ENCODE measurements around the gene LARGE1. TPM values are rescaled to one million over a fixed set of nuclear protein-coding genes. Genes with fewer than 3 reads are reported as not detected.

LARGE1 gene
- polyA plus RNA-seq, 3 donors from 2014 or later = 0.04 to 0.29 TPM; not detected in 1

DNA sequence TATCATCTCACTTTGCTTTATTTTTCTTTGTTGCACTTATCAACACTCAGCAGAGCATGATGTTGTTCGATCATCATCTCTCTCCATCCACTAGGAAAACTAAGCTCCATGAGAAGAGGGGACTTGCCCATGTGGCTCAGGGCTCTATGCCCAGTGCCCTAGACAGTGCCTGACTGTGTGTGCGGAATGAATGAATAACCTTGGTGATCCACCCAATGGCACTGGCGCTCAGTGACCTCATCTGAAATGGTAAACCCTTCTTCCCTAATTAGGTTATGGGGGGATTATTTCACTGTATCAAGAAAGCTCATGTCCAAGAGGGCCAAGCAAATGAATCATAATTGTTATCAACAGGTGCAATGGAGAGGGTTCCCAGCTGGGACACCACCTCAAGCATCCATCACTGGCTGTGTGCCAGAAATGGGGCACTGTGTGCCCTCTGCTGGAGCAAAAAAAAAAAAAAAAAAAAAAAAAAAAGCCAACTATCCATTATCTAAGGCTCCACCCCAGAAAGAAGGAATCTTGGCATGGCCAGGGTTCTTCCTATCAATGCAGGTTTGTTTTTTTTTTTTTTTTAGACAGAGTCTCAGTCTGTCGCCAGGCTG is 172.6 kb downstream of the LARGE1 start:
- Mint-ChIP-seq H3K36me3 (peaks cover 3 to 4% (median 3%) of the 10 kb centered on the region in 3 donors), H3K27ac (no peak overlapping the region), H3K9me3 (peaks cover 3 to 14% (median 12%) of the 10 kb centered on the region in 6 donors), H3K27me3 (ENCODE audit: low read depth in 3 of 3) (peaks cover 0 to 2% (median 2%) of the 10 kb centered on the region in 3 donors), H3K4me3 (no peak overlapping the region), H3K4me1 (no peaks in the 10 kb centered on the region)
- no peak for DNase-seq

DNA sequence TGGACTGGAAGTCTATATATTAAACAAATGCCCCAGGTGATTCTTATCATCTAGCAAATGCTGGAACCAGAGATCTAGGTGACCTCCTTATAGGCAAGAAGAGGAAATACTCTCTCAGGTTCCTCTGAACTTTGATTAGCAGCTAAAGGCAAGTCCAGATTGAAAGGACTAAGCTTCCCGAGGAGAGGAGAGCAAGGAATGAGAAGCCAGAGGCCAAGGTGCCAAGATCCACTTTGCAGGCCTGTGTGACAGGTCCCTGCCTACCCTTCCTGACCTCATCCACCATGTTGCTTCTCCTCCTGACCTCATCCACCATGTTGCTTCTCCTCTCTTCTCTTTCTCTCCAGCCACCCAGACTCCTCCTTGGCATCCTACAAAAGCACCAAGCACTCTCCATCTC is 173.2 kb downstream of the LARGE1 start:
- Mint-ChIP-seq H3K27me3 (ENCODE audit: low read depth in 3 of 3) (peaks cover 0 to 2% (median 2%) of the 10 kb centered on the region in 3 donors), H3K27ac (no peak overlapping the region), H3K9me3 (peaks cover 0 to 12% (median 7%) of the 10 kb centered on the region in 6 donors), H3K36me3 (peaks cover 0 to 4% (median 3%) of the 10 kb centered on the region in 3 donors), H3K4me3 (no peak overlapping the region), H3K4me1 (no peaks in the 10 kb centered on the region)
- no peak for DNase-seq

DNA sequence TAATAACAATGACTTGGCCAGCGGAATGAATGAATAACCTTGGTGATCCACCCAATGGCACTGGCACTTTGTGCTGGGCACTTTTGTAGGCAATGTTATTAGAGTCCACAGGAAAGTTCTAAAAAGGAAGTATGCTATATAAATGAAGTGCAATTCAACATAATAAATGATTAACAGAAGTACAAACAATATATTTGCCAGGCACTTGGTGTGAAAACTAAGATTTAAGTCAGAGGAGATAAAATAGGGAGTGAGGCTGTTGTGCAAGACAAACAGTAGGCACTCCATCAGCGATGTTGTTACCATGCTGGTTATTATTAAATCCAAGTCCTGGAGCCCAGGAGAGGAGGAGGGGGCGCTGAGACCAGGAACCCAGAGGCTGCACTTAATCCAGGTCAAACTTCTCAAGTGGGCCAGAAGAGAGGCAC is 173.8 kb downstream of the LARGE1 start:
- no peaks in the 10 kb centered on the region for H3K4me1 Mint-ChIP-seq

DNA sequence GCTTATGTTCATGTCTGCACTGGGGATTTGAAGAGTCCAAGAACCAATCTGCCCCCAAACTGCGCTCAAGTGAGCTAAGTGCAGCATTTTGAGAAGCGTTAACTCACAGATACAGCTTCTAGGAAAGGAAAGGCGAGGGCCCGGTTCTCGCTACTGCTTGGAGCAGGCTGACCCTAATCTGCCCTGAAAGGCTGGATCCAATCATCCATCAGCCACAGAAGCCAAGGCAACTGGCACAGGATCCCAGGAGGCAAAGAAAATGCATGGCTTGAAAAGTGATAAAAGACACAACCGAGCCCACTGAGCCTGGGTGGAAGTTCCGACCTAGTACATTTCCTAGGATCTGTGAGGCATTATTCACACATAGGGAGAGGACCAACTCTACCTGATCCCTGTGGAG is 174.8 kb downstream of the LARGE1 start:
- no peaks in the 10 kb centered on the region for H3K4me1 Mint-ChIP-seq
- H3K36me3 Mint-ChIP-seq = peaks cover 0 to 4% (median 3%) of the 10 kb centered on the region in 3 donors
- H3K4me3 Mint-ChIP-seq = no peak overlapping the region
- H3K27ac Mint-ChIP-seq = no peak overlapping the region
- peaks cover 0 to 14% (median 6%) of the 10 kb centered on the region in 6 donors for H3K9me3 Mint-ChIP-seq
- peaks cover 0 to 2% (median 2%) of the 10 kb centered on the region in 3 donors for H3K27me3 Mint-ChIP-seq (ENCODE audit: low read depth in 3 of 3)
- no peak for DNase-seq

More for the DNA sequence above, 173.8 kb downstream of the LARGE1 start:
- Mint-ChIP-seq H3K36me3 (peaks cover 0 to 4% (median 3%) of the 10 kb centered on the region in 3 donors), H3K9me3 (peaks cover 0 to 12% (median 6%) of the 10 kb centered on the region in 6 donors), H3K4me3 (no peak overlapping the region), H3K27ac (no peak overlapping the region), H3K27me3 (ENCODE audit: low read depth in 3 of 3) (peaks cover 0 to 2% (median 2%) of the 10 kb centered on the region in 3 donors)
- DNase-seq = no peak

DNA sequence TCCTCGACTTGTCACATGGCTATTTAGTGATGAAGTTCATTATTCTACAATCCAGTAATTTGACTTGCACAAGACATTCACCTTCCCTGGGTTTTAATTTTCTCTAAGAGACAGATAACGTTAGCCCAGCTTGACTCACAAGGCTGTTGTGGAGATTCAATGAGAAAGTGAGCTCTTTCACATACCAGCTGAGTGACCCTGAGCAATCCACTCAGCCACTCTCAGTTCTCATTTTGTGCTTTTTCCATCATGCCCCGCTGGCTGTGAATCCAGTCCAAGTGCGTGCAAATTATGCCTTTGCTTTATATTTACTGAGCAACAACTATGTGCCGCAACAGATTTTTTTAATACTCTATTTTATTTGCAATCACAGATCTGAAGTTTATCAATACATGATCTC is 176.5 kb downstream of the LARGE1 start:
- Mint-ChIP-seq H3K4me3 (no peak overlapping the region), H3K4me1 (no peaks in the 10 kb centered on the region), H3K27ac (no peak overlapping the region), H3K36me3 (peaks cover 0 to 3% (median 0%) of the 10 kb centered on the region in 3 donors), H3K27me3 (ENCODE audit: low read depth in 3 of 3) (peaks cover 0 to 3% (median 2%) of the 10 kb centered on the region in 3 donors), H3K9me3 (peaks cover 0 to 10% (median 2%) of the 10 kb centered on the region in 6 donors)
- DNase-seq = no peak

DNA sequence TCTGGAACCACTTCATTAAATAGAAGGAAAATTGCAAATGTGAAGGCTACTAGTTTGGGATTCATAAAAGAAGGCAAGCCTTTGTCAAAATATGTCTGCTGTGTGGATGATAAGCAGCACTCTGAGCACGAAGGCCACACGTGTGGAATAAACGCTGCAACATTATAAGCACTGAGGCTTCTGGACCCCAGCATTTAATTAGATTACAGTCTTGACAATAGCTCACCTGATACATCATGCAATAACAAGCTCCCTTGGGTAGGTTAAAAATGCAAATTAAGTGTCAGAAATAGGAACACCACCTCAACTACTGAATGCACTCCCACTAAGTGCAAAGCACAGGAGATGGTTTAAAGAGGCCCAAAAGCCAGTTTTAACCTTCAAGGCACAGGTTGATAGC is 179.3 kb downstream of the LARGE1 start:
- H3K27me3 Mint-ChIP-seq (ENCODE audit: low read depth in 3 of 3) = peaks cover 0 to 2% (median 1%) of the 10 kb centered on the region in 3 donors
- no peak for DNase-seq
- no peak overlapping the region for H3K27ac Mint-ChIP-seq
- H3K36me3 Mint-ChIP-seq = no peaks in the 10 kb centered on the region
- no peaks in the 10 kb centered on the region for H3K4me1 Mint-ChIP-seq
- H3K9me3 Mint-ChIP-seq = peaks cover 0 to 10% (median 2%) of the 10 kb centered on the region in 6 donors
- no peak overlapping the region for H3K4me3 Mint-ChIP-seq

DNA sequence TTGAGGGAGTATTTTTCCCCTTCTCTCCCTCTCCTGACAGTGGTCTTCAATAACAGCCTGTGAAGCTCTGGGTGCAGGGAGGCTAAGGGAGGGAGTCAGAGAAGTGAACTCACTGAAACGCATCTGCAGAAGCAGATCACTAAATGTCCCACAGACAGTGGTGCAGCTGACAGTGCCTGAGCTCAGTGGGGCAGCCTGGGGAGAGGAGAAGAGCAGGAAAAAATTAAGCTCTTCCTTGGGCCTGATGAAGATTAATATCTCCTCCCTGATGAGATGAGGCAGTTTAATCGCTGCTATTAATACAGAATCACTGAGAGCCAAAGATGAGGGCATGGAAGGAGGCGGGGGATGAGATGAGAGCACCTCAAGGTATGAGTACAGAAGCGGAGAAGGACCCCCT is 180.8 kb downstream of the LARGE1 start:
- no peak overlapping the region for H3K4me3 Mint-ChIP-seq
- H3K36me3 Mint-ChIP-seq = no peaks in the 10 kb centered on the region
- DNase-seq = no peak
- H3K27ac Mint-ChIP-seq = no peak overlapping the region
- peaks cover 0 to 10% (median 2%) of the 10 kb centered on the region in 6 donors for H3K9me3 Mint-ChIP-seq
- H3K27me3 Mint-ChIP-seq (ENCODE audit: low read depth in 3 of 3) = peaks cover 0 to 2% (median 1%) of the 10 kb centered on the region in 3 donors
- no peaks in the 10 kb centered on the region for H3K4me1 Mint-ChIP-seq

DNA sequence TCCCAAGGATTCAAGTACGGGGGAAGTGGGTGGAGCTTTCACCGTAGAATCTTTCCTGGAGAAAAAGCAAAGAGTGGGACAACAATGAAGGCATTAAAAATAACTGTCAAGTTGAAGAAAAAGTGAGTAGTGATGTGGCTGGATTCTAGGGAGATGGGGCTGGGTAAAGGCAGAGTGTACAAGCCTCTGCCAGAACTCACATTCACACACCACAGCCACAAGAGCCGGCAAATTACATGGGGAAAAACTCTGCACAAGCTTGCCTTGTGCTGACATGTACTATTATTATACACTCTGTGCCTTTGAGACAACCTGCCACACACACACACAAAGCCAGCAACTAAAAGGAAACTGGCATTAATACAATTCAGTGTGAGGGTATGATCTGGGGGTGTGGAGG is 182.6 kb downstream of the LARGE1 start:
- Mint-ChIP-seq H3K27me3 (ENCODE audit: low read depth in 3 of 3) (peaks cover 0 to 2% (median 1%) of the 10 kb centered on the region in 3 donors), H3K4me3 (no peak overlapping the region), H3K36me3 (no peaks in the 10 kb centered on the region), H3K27ac (no peak overlapping the region), H3K4me1 (no peaks in the 10 kb centered on the region), H3K9me3 (peaks cover 0 to 6% (median 4%) of the 10 kb centered on the region in 6 donors)
- no peak for DNase-seq

DNA sequence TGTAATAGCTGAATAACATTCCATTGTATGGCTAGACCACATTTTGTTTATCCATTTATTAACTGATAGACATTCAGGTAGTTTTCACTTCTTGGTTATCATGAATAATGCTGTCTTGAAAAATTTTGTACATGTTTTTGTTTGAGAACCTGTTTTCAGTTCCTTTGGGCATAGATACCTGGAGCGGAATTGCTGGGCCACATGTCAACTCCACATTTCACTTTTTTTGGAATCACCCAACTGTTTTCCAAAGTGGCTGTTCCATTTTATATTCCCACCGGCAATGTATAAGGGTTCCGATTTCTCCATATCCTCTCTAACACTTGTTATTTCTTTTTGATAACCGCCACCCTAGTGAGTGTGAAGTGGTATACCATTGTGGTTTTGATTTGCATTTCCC is 184.3 kb downstream of the LARGE1 start:
- Mint-ChIP-seq H3K27me3 (ENCODE audit: low read depth in 3 of 3) (peaks cover 0 to 2% (median 1%) of the 10 kb centered on the region in 3 donors), H3K36me3 (no peaks in the 10 kb centered on the region), H3K4me3 (no peak overlapping the region), H3K9me3 (peaks cover 0 to 9% (median 4%) of the 10 kb centered on the region in 6 donors), H3K27ac (no peak overlapping the region), H3K4me1 (no peaks in the 10 kb centered on the region)
- no peak for DNase-seq

DNA sequence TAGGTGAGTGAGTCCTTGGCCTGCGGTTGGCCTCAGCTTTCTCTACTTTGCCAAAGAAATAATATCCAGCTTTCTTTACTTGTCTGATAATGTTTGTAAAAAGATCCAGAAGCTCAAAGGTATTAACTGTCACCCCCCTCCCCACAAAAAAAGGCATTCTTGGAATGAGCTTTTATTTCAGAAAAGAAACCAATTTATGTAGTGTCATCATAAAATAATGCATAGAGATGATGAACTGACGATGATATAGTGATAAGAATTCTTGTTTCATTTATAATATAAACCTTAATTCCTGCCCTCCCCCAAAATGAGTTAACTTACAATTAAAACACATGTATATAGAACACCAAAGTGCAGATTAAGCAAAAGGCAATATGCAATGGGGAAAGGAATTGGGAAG is 191.4 kb downstream of the LARGE1 start:
- Mint-ChIP-seq H3K27ac (no peak overlapping the region), H3K4me3 (no peak overlapping the region), H3K36me3 (no peaks in the 10 kb centered on the region), H3K9me3 (peaks cover 0 to 10% (median 1%) of the 10 kb centered on the region in 6 donors), H3K4me1 (no peaks in the 10 kb centered on the region), H3K27me3 (ENCODE audit: low read depth in 3 of 3) (peaks cover 0 to 2% (median 0%) of the 10 kb centered on the region in 3 donors)
- DNase-seq = no peak

DNA sequence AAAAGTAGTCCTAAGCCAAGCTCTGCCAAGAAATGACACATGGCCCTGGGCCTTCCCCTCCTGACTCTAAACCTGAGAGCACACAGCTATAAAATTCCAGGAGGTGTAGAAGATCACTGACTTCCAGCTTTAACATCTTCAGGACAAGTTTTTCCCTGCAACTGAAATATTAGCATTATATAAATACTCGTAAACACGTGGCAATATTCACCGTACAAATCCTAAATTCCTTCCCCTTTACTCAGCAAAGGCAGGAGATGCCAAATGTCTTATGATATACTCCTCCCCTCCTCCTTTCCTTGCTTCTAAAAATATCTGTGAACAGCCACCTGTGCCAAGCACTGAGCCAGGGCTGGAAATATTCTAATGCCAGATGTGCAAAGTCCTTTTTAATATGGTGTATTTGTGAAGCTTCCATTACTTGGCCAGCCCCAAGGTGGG is 194.0 kb downstream of the LARGE1 start:
- H3K9me3 Mint-ChIP-seq = peaks cover 0 to 17% (median 6%) of the 10 kb centered on the region in 6 donors
- peaks cover 0 to 5% (median 2%) of the 10 kb centered on the region in 3 donors for H3K27me3 Mint-ChIP-seq (ENCODE audit: low read depth in 3 of 3)
- H3K36me3 Mint-ChIP-seq = peaks cover 0 to 5% (median 0%) of the 10 kb centered on the region in 3 donors
- no peak overlapping the region for H3K4me3 Mint-ChIP-seq
- H3K4me1 Mint-ChIP-seq = no peaks in the 10 kb centered on the region
- H3K27ac Mint-ChIP-seq = no peak overlapping the region
- no peak for DNase-seq

DNA sequence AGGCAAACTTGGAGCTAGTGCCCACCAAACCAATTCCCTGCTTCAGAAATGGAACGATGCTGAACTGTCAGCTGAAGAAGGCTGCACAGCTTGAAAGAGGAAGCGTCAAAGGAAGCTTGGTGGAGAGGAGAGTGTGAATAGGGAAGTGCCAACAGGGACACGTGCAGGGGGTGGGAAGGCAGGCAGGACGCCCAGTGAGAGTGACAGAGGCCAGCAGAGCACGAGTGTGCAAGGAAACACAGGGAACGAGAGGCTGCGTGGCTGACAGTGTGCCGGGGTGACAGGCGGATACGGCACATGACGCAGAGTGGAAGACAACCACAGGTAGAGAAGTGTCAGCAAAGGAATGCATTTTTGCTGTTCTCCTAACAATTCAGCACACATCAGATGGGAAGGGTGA is 196.4 kb downstream of the LARGE1 start:
- DNase-seq = no peak
- Mint-ChIP-seq H3K4me3 (no peak overlapping the region), H3K27ac (no peak overlapping the region), H3K4me1 (no peaks in the 10 kb centered on the region), H3K27me3 (ENCODE audit: low read depth in 3 of 3) (peaks cover 0 to 5% (median 2%) of the 10 kb centered on the region in 3 donors), H3K9me3 (peaks cover 0 to 15% (median 10%) of the 10 kb centered on the region in 6 donors), H3K36me3 (peaks cover 0 to 5% (median 0%) of the 10 kb centered on the region in 3 donors)

DNA sequence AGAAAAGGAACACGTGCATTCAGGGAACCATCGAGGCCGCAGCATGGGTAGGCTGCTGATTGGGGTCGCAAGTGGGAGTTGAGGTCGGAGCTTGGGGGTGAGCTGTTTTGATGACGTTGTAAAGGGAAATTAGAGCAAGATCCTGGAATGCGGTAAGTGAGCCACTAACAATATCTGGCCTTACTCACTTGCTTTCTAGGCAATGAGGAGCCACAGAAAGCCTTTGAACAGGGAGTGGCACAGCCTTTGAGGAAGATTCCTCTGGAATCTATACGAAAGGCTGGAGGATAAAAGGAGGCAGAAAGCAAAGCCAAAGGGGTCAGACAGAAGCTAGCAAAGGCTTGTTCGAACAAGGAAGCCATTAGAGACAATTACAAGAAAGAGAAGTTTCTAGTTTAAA is 197.5 kb downstream of the LARGE1 start:
- peaks cover 0 to 5% (median 2%) of the 10 kb centered on the region in 3 donors for H3K27me3 Mint-ChIP-seq (ENCODE audit: low read depth in 3 of 3)
- no peak overlapping the region for H3K4me3 Mint-ChIP-seq
- H3K27ac Mint-ChIP-seq = no peak overlapping the region
- H3K4me1 Mint-ChIP-seq = no peaks in the 10 kb centered on the region
- peaks cover 0 to 15% (median 9%) of the 10 kb centered on the region in 6 donors for H3K9me3 Mint-ChIP-seq
- peaks cover 0 to 5% (median 0%) of the 10 kb centered on the region in 3 donors for H3K36me3 Mint-ChIP-seq
- DNase-seq = no peak

DNA sequence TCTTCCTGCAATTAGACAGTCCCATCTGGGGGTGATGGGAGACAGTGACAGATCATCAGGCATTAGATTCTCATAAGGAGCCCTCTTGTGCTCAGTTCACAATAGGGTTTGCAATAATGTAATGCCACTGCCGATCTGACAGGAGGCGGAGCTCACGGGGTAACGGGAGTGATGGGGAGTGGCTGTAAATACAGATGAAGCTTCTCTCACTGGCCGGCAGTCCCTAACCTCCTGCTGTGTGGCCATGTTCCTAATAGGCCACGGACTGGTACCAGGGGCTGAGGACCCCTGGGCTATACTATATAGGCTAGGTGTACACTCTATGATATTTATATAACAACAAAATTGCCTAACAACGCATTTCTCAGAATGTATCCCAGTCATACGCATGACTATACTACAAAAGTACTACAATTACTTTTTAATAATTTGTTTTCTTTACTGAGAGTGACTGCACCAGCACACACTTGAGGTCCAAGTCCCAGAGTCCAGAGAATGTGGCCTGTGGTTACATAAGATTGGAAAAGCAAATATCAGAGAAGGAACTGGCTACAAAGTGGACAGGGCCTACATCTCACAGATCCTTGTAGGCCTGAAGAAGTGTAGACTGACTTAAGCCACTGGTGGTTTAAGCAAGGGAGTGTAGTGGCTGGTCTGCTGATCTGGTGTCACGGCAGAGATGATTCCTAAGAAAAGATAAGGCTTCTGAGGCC is 200.0 kb downstream of the LARGE1 start:
- DNase-seq = no peak
- no peaks in the 10 kb centered on the region for H3K4me1 Mint-ChIP-seq
- H3K27me3 Mint-ChIP-seq (ENCODE audit: low read depth in 3 of 3) = peaks cover 0 to 5% (median 4%) of the 10 kb centered on the region in 3 donors
- H3K4me3 Mint-ChIP-seq = no peak overlapping the region
- peaks cover 6 to 19% (median 11%) of the 10 kb centered on the region in 6 donors for H3K9me3 Mint-ChIP-seq
- peaks cover 0 to 6% (median 5%) of the 10 kb centered on the region in 3 donors for H3K36me3 Mint-ChIP-seq
- no peak overlapping the region for H3K27ac Mint-ChIP-seq

Data from immature natural killer cell (primary cell).